WTC11 (cell line): ENCODE measurements around the gene LRRC70.

Source experiments
- CREB1 ChIP-seq: sonication (generic); formaldehyde crosslinking; IDR thresholded peaks from 2 replicates; pipeline ENCODE4 v1.8.0; 2023; ENCODE audit warnings: mild to moderate bottlenecking, missing genetic modification reagents
- TF ChIP-seq, protein P1 (sequence below): fragments of 200-600 bp; IDR thresholded peaks from 2 replicates; pipeline ENCODE4 v1.8.0; 2022; ENCODE audit warnings: antibody characterized with exemption

DNA sequence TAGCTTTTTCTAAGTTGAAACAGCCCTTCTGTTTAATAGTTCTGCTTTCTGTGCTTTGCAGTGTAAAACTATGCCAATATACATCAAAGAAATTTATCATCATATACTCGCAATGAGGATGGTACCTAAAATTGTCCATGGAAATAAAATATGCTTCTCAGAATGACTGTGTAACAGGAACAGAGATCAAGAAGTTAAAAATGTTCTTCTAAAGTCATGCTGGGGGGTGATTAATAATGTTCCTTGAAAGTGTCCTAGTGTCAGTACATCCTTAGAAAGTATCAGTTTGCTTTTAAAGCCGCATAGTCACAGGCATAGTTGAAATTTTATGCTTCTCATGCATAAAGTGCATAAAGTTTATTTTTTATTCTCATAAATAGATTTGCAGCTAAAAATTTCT is 4.0 kb upstream of the LRRC70 start:
- TF ChIP-seq, protein P1, sequence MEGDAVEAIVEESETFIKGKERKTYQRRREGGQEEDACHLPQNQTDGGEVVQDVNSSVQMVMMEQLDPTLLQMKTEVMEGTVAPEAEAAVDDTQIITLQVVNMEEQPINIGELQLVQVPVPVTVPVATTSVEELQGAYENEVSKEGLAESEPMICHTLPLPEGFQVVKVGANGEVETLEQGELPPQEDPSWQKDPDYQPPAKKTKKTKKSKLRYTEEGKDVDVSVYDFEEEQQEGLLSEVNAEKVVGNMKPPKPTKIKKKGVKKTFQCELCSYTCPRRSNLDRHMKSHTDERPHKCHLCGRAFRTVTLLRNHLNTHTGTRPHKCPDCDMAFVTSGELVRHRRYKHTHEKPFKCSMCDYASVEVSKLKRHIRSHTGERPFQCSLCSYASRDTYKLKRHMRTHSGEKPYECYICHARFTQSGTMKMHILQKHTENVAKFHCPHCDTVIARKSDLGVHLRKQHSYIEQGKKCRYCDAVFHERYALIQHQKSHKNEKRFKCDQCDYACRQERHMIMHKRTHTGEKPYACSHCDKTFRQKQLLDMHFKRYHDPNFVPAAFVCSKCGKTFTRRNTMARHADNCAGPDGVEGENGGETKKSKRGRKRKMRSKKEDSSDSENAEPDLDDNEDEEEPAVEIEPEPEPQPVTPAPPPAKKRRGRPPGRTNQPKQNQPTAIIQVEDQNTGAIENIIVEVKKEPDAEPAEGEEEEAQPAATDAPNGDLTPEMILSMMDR: no peak
- no peak for TF ChIP-seq CREB1
